Measurements from ENCODE around the gene ARHGAP45.
A peak's percentile ranks its signal among the peaks of the same experiment; 100 is the strongest.

The ARHGAP45 gene

DNA sequence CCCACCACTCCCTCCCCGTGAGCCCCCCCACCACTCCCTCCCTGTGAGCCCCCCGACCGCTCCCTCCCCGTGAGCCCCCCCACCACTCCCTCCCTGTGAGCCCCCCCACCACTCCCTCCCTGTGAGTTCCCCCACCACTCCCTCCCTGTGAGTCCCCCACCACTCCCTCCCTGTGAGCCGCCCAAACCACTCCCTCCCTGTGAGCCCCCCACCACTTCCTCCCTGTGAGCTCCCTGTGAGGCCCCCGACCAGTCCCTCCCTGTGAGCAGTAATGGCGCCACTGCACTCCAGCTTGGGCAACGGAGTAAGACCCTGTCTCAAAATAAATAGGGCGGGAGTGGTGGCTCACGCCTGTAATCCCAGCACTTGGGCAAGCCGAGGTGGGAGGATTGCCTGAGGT lies 17.2 kb upstream of the ARHGAP45 start:
- no peak overlapping the region for H3K9ac ChIP-seq (ENCODE audit: low read length in 2 of 2)
- H3K4me3 ChIP-seq (ENCODE audit: low read length in 2 of 2), result no peak overlapping the region
- H3K4me1 ChIP-seq (ENCODE audit: control insufficient read depth, insufficient read depth, low read length), result no peaks in the 10 kb centered on the region
- H3K27me3 ChIP-seq (ENCODE audit: control insufficient read depth in 1 of 2, insufficient read depth in 2 of 2, low read length in 2 of 2), result no peaks in the 10 kb centered on the region
- H3K36me3 ChIP-seq (ENCODE audit: control insufficient read depth in 2 of 2, insufficient read depth in 2 of 2, low read length in 2 of 2), result no peaks in the 10 kb centered on the region
- H3K27ac ChIP-seq (ENCODE audit: low read length), result no peak overlapping the region
- peaks cover 0 to 3% of the 10 kb centered on the region in 2 donors for H3K9me3 ChIP-seq (ENCODE audit: control insufficient read depth in 2 of 2, low read length in 2 of 2)

DNA sequence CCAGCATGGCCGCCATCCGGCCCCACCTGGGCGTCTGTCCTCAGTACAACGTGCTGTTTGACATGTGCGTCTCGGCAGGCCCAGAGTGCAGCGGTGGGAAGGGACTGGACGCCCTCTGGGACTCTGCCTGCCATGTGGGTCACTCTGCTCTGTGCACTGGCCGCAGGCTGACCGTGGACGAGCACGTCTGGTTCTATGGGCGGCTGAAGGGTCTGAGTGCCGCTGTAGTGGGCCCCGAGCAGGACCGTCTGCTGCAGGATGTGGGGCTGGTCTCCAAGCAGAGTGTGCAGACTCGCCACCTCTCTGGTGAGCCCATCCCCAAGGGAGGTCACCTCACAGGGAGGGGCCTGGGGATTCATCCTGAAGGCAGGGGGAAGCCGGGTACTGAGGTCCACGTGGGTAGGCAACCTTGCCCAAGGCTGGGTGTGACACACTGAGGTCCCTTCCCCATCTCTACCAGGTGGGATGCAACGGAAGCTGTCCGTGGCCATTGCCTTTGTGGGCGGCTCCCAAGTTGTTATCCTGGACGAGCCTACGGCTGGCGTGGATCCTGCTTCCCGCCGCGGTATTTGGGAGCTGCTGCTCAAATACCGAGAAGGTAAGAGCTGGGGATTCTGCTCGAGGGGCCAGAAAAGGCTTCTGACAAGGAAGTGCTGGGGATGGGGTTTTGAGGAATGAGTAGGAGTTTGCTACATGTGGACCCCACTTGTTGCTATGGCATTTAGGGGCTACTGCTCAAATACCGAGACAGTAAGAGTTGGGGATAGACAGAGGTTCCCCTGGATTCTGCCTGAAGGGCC lies 15.8 kb upstream of the ARHGAP45 start:
- H3K9ac ChIP-seq (ENCODE audit: low read length in 2 of 2), result no peak overlapping the region
- H3K4me3 ChIP-seq (ENCODE audit: low read length in 2 of 2), result no peak overlapping the region
- H3K27me3 ChIP-seq (ENCODE audit: control insufficient read depth in 1 of 2, insufficient read depth in 2 of 2, low read length in 2 of 2), result no peaks in the 10 kb centered on the region
- no peaks in the 10 kb centered on the region for H3K36me3 ChIP-seq (ENCODE audit: control insufficient read depth in 2 of 2, insufficient read depth in 2 of 2, low read length in 2 of 2)
- no peak overlapping the region for H3K27ac ChIP-seq (ENCODE audit: low read length)
- H3K4me1 ChIP-seq (ENCODE audit: control insufficient read depth, insufficient read depth, low read length), result no peaks in the 10 kb centered on the region
- H3K9me3 ChIP-seq (ENCODE audit: control insufficient read depth in 2 of 2, low read length in 2 of 2), result peaks cover 0 to 9% of the 10 kb centered on the region in 2 donors

DNA sequence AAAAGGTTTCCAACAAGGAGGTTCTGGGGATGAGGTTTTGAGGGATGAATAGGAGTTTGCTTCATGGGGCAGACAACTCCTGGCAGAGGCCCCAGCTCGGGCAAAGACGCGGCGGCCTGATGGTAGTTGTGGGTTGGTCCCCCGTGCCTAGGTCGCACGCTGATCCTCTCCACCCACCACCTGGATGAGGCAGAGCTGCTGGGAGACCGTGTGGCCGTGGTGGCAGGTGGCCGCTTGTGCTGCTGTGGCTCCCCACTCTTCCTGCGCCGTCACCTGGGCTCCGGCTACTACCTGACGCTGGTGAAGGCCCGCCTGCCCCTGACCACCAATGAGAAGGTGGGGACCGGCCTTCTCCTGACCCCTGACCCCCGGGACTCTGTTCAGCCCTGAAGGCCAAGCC lies 15.2 kb upstream of the ARHGAP45 start:
- Histone ChIP-seq H3K4me1 (ENCODE audit: control insufficient read depth, insufficient read depth, low read length) (no peaks in the 10 kb centered on the region), H3K27ac (ENCODE audit: low read length) (no peak overlapping the region), H3K4me3 (ENCODE audit: low read length in 2 of 2) (no peak overlapping the region), H3K36me3 (ENCODE audit: control insufficient read depth in 2 of 2, insufficient read depth in 2 of 2, low read length in 2 of 2) (peaks cover 0 to 2% of the 10 kb centered on the region in 2 donors), H3K9ac (ENCODE audit: low read length in 2 of 2) (no peak overlapping the region), H3K27me3 (ENCODE audit: control insufficient read depth in 1 of 2, insufficient read depth in 2 of 2, low read length in 2 of 2) (no peaks in the 10 kb centered on the region), H3K9me3 (ENCODE audit: control insufficient read depth in 2 of 2, low read length in 2 of 2) (peaks cover 0 to 15% of the 10 kb centered on the region in 2 donors)

DNA sequence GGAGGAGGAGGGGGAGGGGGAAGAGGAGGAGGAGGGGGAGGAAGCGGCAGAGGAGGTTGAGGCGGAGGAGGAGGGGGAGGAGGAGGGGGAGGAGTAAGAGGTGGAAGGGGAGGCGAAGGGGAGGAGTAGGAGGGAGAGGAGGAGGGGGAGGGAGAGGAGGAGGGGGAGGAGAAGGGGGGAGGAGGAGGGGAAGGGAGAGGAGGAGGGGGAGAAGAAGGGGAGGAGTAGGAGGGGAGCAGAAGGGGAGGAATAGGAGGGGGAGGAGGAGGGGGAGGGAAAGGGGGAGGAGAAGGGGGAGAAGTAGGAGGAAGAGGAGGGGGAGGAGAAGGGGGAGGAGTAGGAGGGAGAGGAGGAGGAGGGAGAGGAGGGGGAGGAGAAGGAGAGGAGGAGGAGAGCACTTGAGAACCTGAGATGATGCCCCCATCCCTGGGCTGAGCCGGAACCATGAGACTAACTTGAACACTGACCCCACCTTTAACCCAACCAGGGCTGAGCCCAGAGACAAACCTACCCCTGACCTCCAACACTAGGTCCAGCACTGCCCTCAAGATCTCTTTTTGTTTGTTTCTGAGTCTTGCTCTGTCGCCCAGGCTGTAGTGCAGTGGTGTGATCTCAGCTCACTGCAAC lies 14.5 kb upstream of the ARHGAP45 start:
- Histone ChIP-seq H3K27ac (ENCODE audit: low read length) (no peak overlapping the region), H3K27me3 (ENCODE audit: control insufficient read depth in 1 of 2, insufficient read depth in 2 of 2, low read length in 2 of 2) (no peaks in the 10 kb centered on the region), H3K36me3 (ENCODE audit: control insufficient read depth in 2 of 2, insufficient read depth in 2 of 2, low read length in 2 of 2) (peaks cover 0 to 7% of the 10 kb centered on the region in 2 donors), H3K4me1 (ENCODE audit: control insufficient read depth, insufficient read depth, low read length) (no peaks in the 10 kb centered on the region), H3K9ac (ENCODE audit: low read length in 2 of 2) (no peak overlapping the region), H3K4me3 (ENCODE audit: low read length in 2 of 2) (no peak overlapping the region), H3K9me3 (ENCODE audit: control insufficient read depth in 2 of 2, low read length in 2 of 2) (peaks cover 2 to 21% of the 10 kb centered on the region in 2 donors)

DNA sequence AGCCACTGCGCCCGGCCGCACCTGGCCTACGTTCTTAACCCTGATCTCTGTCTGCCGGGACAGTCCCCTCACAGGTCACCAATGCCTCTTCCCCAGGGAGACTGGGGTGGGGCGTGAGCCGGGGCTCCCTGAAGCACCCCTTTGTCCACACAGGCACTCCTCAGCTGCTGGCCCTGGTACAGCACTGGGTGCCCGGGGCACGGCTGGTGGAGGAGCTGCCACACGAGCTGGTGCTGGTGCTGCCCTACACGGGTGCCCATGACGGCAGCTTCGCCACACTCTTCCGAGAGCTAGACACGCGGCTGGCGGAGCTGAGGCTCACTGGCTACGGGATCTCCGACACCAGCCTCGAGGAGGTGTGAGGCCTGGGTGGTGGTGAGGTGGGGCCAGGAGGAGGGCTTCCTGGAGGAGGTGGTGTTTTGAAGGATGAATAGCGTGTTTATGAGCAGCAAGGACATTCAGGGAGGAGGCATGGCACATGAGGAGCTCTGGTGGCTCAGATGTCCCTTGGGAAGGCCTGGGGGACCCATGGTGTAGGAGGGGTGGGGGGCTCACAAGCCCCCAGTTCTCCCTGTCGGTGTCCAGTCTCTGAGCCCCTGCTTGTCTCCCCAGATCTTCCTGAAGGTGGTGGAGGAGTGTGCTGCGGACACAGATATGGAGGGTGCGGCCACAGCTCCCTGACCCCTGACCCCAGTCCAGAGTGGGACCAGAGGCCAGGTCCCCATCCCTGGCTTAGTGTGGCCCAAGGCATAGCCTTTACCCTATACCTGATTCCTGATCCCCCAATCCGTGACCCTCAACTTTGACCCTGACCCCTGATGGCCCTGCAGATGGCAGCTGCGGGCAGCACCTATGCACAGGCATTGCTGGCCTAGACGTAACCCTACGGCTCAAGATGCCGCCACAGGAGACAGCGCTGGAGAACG lies 13.5 kb upstream of the ARHGAP45 start:
- Histone ChIP-seq H3K27ac (ENCODE audit: low read length) (no peak overlapping the region), H3K9ac (ENCODE audit: low read length in 2 of 2) (no peak overlapping the region), H3K9me3 (ENCODE audit: control insufficient read depth in 2 of 2, low read length in 2 of 2) (peaks cover 5 to 31% of the 10 kb centered on the region in 2 donors), H3K36me3 (ENCODE audit: control insufficient read depth in 2 of 2, insufficient read depth in 2 of 2, low read length in 2 of 2) (peaks cover 0 to 10% of the 10 kb centered on the region in 2 donors), H3K4me3 (ENCODE audit: low read length in 2 of 2) (no peak overlapping the region), H3K4me1 (ENCODE audit: control insufficient read depth, insufficient read depth, low read length) (no peaks in the 10 kb centered on the region), H3K27me3 (ENCODE audit: control insufficient read depth in 1 of 2, insufficient read depth in 2 of 2, low read length in 2 of 2) (no peaks in the 10 kb centered on the region)

DNA sequence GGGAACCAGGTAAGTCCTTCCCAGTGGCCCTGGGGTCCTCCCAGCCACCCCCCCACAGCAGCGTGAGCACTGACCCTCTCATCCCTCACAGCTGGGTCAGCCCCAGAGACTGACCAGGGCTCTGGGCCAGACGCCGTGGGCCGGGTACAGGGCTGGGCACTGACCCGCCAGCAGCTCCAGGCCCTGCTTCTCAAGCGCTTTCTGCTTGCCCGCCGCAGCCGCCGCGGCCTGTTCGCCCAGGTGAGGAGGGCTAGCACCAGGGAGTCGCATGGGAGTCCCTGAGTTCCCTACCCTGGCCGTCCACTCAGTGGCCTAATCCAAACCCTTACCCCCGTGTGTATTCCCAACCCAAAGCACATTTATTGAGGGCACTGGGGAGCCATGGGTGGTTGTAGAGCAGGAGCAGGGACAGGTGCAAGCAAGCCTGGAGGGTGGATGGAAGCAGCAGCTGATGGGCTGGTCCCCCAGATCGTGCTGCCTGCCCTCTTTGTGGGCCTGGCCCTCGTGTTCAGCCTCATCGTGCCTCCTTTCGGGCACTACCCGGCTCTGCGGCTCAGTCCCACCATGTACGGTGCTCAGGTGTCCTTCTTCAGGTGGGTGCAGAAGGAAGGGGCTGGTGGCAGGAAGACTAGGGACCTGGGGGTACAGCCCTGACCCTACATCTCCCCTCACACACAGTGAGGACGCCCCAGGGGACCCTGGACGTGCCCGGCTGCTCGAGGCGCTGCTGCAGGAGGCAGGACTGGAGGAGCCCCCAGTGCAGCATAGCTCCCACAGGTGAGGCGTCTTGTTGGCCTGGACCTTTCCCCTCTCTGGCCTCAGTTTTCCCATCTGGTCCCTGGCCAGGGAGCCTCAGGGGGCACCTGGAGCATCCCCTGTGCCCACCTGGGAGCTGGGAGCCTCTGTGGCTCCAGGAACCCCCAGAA lies 12.6 kb upstream of the ARHGAP45 start:
- Histone ChIP-seq H3K27ac (ENCODE audit: low read length) (no peak overlapping the region), H3K9me3 (ENCODE audit: control insufficient read depth in 2 of 2, low read length in 2 of 2) (peaks cover 5 to 36% of the 10 kb centered on the region in 2 donors), H3K27me3 (ENCODE audit: control insufficient read depth in 1 of 2, insufficient read depth in 2 of 2, low read length in 2 of 2) (no peaks in the 10 kb centered on the region), H3K36me3 (ENCODE audit: control insufficient read depth in 2 of 2, insufficient read depth in 2 of 2, low read length in 2 of 2) (peaks cover 0 to 10% of the 10 kb centered on the region in 2 donors), H3K9ac (ENCODE audit: low read length in 2 of 2) (no peak overlapping the region), H3K4me1 (ENCODE audit: control insufficient read depth, insufficient read depth, low read length) (no peaks in the 10 kb centered on the region), H3K4me3 (ENCODE audit: low read length in 2 of 2) (no peak overlapping the region)

DNA sequence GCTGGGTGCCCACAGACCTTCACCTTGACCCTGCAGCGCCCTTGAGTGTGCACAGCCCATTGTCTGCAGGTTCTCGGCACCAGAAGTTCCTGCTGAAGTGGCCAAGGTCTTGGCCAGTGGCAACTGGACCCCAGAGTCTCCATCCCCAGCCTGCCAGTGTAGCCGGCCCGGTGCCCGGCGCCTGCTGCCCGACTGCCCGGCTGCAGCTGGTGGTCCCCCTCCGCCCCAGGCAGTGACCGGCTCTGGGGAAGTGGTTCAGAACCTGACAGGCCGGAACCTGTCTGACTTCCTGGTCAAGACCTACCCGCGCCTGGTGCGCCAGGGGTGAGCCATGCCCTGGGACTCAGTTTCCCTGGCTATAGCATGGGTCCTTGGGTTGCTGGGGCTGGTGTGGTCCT lies 11.9 kb upstream of the ARHGAP45 start:
- Histone ChIP-seq H3K27ac (ENCODE audit: low read length) (no peak overlapping the region), H3K9me3 (ENCODE audit: control insufficient read depth in 2 of 2, low read length in 2 of 2) (peaks cover 5 to 36% of the 10 kb centered on the region in 2 donors), H3K4me3 (ENCODE audit: low read length in 2 of 2) (no peak overlapping the region), H3K36me3 (ENCODE audit: control insufficient read depth in 2 of 2, insufficient read depth in 2 of 2, low read length in 2 of 2) (peaks cover 0 to 10% of the 10 kb centered on the region in 2 donors), H3K4me1 (ENCODE audit: control insufficient read depth, insufficient read depth, low read length) (no peaks in the 10 kb centered on the region), H3K9ac (ENCODE audit: low read length in 2 of 2) (no peak overlapping the region), H3K27me3 (ENCODE audit: control insufficient read depth in 1 of 2, insufficient read depth in 2 of 2, low read length in 2 of 2) (no peaks in the 10 kb centered on the region)

DNA sequence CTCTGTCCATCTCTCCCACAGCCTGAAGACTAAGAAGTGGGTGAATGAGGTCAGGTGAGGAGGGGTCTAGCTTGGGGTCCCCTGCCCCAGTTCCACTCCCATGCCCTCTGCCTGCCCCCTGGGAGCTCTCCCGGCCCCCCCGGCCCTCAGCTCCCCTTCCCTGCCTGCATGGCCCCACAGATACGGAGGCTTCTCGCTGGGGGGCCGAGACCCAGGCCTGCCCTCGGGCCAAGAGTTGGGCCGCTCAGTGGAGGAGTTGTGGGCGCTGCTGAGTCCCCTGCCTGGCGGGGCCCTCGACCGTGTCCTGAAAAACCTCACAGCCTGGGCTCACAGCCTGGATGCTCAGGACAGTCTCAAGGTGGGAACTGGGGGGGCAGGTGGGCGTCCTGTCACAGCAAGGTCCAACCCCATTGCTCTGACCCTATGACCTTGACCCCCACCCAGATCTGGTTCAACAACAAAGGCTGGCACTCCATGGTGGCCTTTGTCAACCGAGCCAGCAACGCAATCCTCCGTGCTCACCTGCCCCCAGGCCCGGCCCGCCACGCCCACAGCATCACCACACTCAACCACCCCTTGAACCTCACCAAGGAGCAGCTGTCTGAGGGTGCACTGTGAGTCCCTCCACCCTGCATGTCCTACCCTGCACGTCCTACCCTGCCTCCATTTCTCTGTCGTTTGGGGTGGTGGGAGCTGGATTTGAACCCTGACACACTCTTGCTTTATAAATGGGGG lies 10.9 kb upstream of the ARHGAP45 start:
- H3K9me3 ChIP-seq (ENCODE audit: control insufficient read depth in 2 of 2, low read length in 2 of 2), result peaks cover 5 to 36% of the 10 kb centered on the region in 2 donors
- no peak overlapping the region for H3K27ac ChIP-seq (ENCODE audit: low read length)
- no peaks in the 10 kb centered on the region for H3K27me3 ChIP-seq (ENCODE audit: control insufficient read depth in 1 of 2, insufficient read depth in 2 of 2, low read length in 2 of 2)
- no peaks in the 10 kb centered on the region for H3K4me1 ChIP-seq (ENCODE audit: control insufficient read depth, insufficient read depth, low read length)
- H3K4me3 ChIP-seq (ENCODE audit: low read length in 2 of 2), result no peak overlapping the region
- H3K9ac ChIP-seq (ENCODE audit: low read length in 2 of 2), result no peak overlapping the region
- peaks cover 0 to 10% of the 10 kb centered on the region in 2 donors for H3K36me3 ChIP-seq (ENCODE audit: control insufficient read depth in 2 of 2, insufficient read depth in 2 of 2, low read length in 2 of 2)

DNA sequence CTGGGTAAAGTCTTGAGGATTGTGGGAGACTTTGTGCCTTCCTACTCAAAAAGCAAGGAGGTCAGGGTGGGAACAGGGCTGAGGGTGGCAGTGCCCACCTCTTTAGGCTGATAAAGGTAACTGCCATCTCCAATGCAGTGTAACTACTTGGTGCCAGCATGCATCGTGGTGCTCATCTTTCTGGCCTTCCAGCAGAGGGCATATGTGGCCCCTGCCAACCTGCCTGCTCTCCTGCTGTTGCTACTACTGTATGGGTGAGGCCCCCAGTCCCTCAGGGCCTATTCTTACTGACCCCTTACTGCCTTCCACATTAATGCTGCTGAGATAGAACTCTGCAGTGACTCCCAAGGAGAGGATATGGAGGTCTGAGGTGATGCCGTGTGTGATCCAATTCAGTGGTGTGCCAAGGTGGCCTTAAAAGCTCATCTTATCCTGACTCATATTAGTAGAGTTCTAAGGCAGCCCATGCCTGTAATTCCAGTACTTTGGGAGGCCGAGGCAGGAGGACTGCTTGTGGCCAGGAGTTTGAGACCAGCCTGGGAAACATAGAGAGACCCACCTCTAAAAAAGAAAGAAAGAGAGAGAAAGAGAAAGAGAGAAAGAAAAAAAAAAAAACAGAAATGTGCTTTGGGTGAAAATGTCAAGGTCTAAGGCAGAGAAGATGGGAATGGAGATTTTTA lies 9.7 kb upstream of the ARHGAP45 start:
- no peak overlapping the region for H3K9ac ChIP-seq (ENCODE audit: low read length in 2 of 2)
- H3K9me3 ChIP-seq (ENCODE audit: control insufficient read depth in 2 of 2, low read length in 2 of 2), result peaks cover 5 to 36% of the 10 kb centered on the region in 2 donors
- H3K4me1 ChIP-seq (ENCODE audit: control insufficient read depth, insufficient read depth, low read length), result no peaks in the 10 kb centered on the region
- no peaks in the 10 kb centered on the region for H3K27me3 ChIP-seq (ENCODE audit: control insufficient read depth in 1 of 2, insufficient read depth in 2 of 2, low read length in 2 of 2)
- peaks cover 0 to 10% of the 10 kb centered on the region in 2 donors for H3K36me3 ChIP-seq (ENCODE audit: control insufficient read depth in 2 of 2, insufficient read depth in 2 of 2, low read length in 2 of 2)
- no peak overlapping the region for H3K27ac ChIP-seq (ENCODE audit: low read length)
- H3K4me3 ChIP-seq (ENCODE audit: low read length in 2 of 2), result peak overlapping the region in 1 of 2 donors; percentile 43
